SK-N-SH treated with all-trans-retinoic acid at 6 μM for 48 hours (cell line): ENCODE measurements around the gene ZCCHC14.

Experiments
- ATAC-seq: fragments of 200-7000 bp; cut with Tn5 transposase; 3 replicates; pipeline ENCODE4 v1.9.1; 2020; ENCODE audit warnings: mild to moderate bottlenecking, moderate library complexity
- ARNTL ChIP-seq: fragments of 450-650 bp; formaldehyde crosslinking; IDR thresholded peaks from 2 replicates; pipeline ENCODE4 v1.5.0; 2020; ENCODE audit warnings: low read depth, mild to moderate bottlenecking, moderate library complexity, borderline replicate concordance
- CSDC2 ChIP-seq: fragments of 250-450 bp; sonication (Bioruptor Pico); IDR thresholded peaks from 2 replicates; pipeline ENCODE4 v1.5.0; 2020; ENCODE audit warnings: mild to moderate bottlenecking, moderate library complexity
- ESRRG ChIP-seq: fragments of 250-450 bp; sonication (Bioruptor Pico); IDR thresholded peaks from 2 replicates; pipeline ENCODE4 v1.6.1; 2021; ENCODE audit warnings: mild to moderate bottlenecking
- GLIS3 ChIP-seq: fragments of 250-450 bp; sonication (Bioruptor Pico); IDR thresholded peaks from 2 replicates; pipeline ENCODE4 v1.5.0; 2020; ENCODE audit warnings: mild to moderate bottlenecking, moderate library complexity
- ISL1 ChIP-seq: fragments of 250-450 bp; sonication (Bioruptor Pico); IDR thresholded peaks from 2 replicates; pipeline ENCODE4 v2.1.2; 2022; ENCODE audit warnings: mild to moderate bottlenecking, moderate library complexity
- OSR1 ChIP-seq: fragments of 250-450 bp; sonication (Bioruptor Pico); IDR thresholded peaks from 2 replicates; pipeline ENCODE4 v1.8.0; 2022; ENCODE audit warnings: moderate library complexity, mild to moderate bottlenecking, inconsistent platforms
- PPARA ChIP-seq: fragments of 250-450 bp; sonication (Bioruptor Pico); IDR thresholded peaks from 2 replicates; pipeline ENCODE4 v1.5.0; 2020; ENCODE audit warnings: mild to moderate bottlenecking, borderline replicate concordance
- RARB ChIP-seq: fragments of 250-450 bp; sonication (Bioruptor Pico); IDR thresholded peaks from 2 replicates; pipeline ENCODE4 v1.8.0; 2021; ENCODE audit warnings: mild to moderate bottlenecking, moderate library complexity
- SNAI2 ChIP-seq: fragments of 250-450 bp; sonication (Bioruptor Pico); IDR thresholded peaks from 2 replicates; pipeline ENCODE4 v1.5.0; 2020; ENCODE audit warnings: mild to moderate bottlenecking, moderate library complexity
- TCF4 ChIP-seq: fragments of 250-450 bp; sonication (Bioruptor Pico); IDR thresholded peaks from 2 replicates; pipeline ENCODE4 v1.8.0; 2021; ENCODE audit warnings: mild to moderate bottlenecking, moderate library complexity, borderline replicate concordance
- TOX ChIP-seq: fragments of 250-450 bp; sonication (Bioruptor Pico); IDR thresholded peaks from 2 replicates; pipeline ENCODE4 v1.8.0; 2021; ENCODE audit warnings: mild to moderate bottlenecking, moderate library complexity, borderline replicate concordance
- ZC3H10 ChIP-seq: fragments of 250-450 bp; sonication (Bioruptor Pico); IDR thresholded peaks from 2 replicates; pipeline ENCODE4 v1.5.1; 2021; ENCODE audit warnings: mild to moderate bottlenecking, moderate library complexity
- ZFP3 ChIP-seq: fragments of 250-450 bp; sonication (Bioruptor Pico); IDR thresholded peaks from 2 replicates; pipeline ENCODE4 v1.5.0; 2020; ENCODE audit warnings: mild to moderate bottlenecking, moderate library complexity
- ZFP30 ChIP-seq: fragments of 450-650 bp; formaldehyde crosslinking; IDR thresholded peaks from 2 replicates; pipeline ENCODE4 v1.5.0; 2022; ENCODE audit warnings: mild to moderate bottlenecking, moderate library complexity
- ZNF70 ChIP-seq: fragments of 450-650 bp; formaldehyde crosslinking; IDR thresholded peaks from 2 replicates; pipeline ENCODE4 v1.5.0; 2020; ENCODE audit warnings: mild to moderate bottlenecking, moderate library complexity
- ZNF8 ChIP-seq: fragments of 450-650 bp; formaldehyde crosslinking; IDR thresholded peaks from 2 replicates; pipeline ENCODE4 v1.5.0; 2020; ENCODE audit warnings: mild to moderate bottlenecking, moderate library complexity
- TF ChIP-seq, protein P1 (sequence below): fragments of 250-450 bp; sonication (Bioruptor Pico); IDR thresholded peaks from 2 replicates; pipeline ENCODE4 v1.5.1; 2021; ENCODE audit warnings: mild to moderate bottlenecking, moderate library complexity
- TF ChIP-seq, protein P2 (sequence below): fragments of 250-450 bp; sonication (Bioruptor Pico); IDR thresholded peaks from 2 replicates; pipeline ENCODE4 v1.5.1; 2020; ENCODE audit warnings: low read depth, mild to moderate bottlenecking, moderate library complexity
- TF ChIP-seq, protein P3 (sequence below): fragments of 250-450 bp; sonication (Bioruptor Pico); IDR thresholded peaks from 2 replicates; pipeline ENCODE4 v1.8.0; 2021; ENCODE audit warnings: low read depth, mild to moderate bottlenecking, moderate library complexity, borderline replicate concordance
- TF ChIP-seq, protein P4 (sequence below): fragments of 250-450 bp; sonication (Bioruptor Pico); IDR thresholded peaks from 2 replicates; pipeline ENCODE4 v1.5.0; 2020; ENCODE audit warnings: mild to moderate bottlenecking, moderate library complexity

ZCCHC14 gene

DNA sequence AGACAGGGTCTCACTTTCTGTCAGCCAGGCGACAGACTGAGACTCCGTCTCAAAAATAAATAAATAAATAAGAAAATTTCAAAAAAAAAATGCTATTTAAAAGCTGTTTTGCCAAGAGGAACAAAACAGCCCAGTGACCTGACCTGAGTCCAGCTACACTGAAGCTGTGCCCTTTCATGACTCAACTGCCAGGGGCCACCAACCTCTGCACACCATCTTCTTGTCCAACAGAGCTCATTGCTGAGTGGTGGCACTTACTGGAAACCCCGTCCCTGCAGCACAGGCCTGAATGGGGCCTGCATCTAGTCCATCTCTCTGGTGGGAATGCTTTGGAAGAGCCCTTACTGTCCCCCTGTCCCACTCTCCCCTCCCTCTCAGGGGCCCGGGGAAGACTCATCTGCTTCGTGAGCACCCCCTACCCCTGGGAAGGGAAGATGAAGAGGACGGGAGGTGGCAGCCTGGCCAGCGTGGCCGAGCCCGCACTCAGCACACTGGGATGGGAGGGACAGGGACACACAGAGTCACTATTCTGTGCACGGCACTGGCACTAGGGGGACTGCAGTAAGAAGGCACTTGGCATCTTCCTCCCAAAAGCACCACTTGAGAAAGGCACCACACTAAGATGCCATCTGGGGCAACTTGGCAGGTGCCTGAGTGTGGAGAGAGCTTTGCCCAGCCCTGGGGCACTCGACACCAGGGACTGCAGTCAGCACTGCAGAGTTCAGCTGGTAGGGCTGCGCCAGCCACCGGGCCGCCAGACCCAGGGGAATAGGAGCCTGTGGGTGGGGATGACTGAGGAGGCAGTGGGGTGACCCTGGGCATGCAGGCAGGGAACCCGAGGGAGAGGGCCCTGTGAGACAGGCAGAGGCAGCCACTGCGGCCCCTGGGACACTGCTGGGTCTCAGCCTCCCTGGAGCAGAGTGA is 122.8 kb downstream of the ZCCHC14 start (continued):
- TF ChIP-seq, protein P1, sequence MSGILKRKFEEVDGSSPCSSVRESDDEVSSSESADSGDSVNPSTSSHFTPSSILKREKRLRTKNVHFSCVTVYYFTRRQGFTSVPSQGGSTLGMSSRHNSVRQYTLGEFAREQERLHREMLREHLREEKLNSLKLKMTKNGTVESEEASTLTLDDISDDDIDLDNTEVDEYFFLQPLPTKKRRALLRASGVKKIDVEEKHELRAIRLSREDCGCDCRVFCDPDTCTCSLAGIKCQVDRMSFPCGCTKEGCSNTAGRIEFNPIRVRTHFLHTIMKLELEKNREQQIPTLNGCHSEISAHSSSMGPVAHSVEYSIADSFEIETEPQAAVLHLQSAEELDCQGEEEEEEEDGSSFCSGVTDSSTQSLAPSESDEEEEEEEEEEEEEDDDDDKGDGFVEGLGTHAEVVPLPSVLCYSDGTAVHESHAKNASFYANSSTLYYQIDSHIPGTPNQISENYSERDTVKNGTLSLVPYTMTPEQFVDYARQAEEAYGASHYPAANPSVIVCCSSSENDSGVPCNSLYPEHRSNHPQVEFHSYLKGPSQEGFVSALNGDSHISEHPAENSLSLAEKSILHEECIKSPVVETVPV (CRISPR knock-in tag) = no peak
- TF ChIP-seq ZNF70 (no peak), ZFP30 (CRISPR knock-in tag) (no peak), SNAI2 (CRISPR knock-in tag) (no peak)
- TF ChIP-seq, all 23 proteins: peak for 0

DNA sequence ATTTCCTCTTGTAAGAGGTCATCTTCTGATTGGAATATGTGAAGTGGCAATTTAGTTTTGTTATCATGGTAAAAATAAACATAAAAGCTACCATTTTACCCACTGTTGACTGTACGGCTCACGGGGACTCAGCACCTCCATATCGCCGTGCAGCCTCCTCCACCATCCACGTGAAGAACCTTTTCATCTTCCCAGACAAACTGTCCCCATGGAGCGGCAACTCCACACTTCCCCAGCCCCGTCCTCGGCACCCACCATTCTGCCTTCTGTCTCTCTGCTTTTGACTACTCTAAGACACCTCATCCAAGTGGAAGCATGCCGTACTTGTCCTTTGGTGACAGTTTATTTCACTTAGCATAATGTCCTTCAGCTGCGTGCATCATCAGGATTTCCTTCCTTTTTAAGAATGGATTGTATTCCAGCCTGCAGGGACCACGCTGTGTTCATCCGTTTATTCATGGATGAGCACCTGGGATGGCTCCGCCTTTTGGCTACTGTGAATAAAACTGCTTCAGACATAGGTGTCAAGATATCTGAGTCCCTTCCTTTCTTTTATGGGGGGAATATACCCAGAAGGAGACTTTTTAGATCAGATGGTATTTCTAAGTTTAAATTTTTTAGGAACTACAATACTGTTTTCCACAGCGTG is 123.6 kb downstream of the ZCCHC14 start:
- no peak for ATAC-seq
- no peak for TF ChIP-seq GLIS3 (CRISPR knock-in tag)
- TF ChIP-seq ARNTL (CRISPR knock-in tag) = no peak
- TF ChIP-seq, protein P2, sequence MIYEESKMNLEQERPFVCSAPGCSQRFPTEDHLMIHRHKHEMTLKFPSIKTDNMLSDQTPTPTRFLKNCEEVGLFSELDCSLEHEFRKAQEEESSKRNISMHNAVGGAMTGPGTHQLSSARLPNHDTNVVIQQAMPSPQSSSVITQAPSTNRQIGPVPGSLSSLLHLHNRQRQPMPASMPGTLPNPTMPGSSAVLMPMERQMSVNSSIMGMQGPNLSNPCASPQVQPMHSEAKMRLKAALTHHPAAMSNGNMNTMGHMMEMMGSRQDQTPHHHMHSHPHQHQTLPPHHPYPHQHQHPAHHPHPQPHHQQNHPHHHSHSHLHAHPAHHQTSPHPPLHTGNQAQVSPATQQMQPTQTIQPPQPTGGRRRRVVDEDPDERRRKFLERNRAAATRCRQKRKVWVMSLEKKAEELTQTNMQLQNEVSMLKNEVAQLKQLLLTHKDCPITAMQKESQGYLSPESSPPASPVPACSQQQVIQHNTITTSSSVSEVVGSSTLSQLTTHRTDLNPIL (CRISPR knock-in tag) = no peak
- TF ChIP-seq RARB (CRISPR knock-in tag) = no peak
- TF ChIP-seq CSDC2 (CRISPR knock-in tag) = no peak
- TF ChIP-seq ISL1 (CRISPR knock-in tag) = no peak
- TF ChIP-seq, protein P3, sequence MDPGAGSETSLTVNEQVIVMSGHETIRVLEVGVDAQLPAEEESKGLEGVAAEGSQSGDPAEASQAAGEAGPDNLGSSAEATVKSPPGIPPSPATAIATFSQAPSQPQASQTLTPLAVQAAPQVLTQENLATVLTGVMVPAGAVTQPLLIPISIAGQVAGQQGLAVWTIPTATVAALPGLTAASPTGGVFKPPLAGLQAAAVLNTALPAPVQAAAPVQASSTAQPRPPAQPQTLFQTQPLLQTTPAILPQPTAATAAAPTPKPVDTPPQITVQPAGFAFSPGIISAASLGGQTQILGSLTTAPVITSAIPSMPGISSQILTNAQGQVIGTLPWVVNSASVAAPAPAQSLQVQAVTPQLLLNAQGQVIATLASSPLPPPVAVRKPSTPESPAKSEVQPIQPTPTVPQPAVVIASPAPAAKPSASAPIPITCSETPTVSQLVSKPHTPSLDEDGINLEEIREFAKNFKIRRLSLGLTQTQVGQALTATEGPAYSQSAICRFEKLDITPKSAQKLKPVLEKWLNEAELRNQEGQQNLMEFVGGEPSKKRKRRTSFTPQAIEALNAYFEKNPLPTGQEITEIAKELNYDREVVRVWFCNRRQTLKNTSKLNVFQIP (CRISPR knock-in tag) = no peak
- TF ChIP-seq TCF4 = no peak
- TF ChIP-seq, protein P4, sequence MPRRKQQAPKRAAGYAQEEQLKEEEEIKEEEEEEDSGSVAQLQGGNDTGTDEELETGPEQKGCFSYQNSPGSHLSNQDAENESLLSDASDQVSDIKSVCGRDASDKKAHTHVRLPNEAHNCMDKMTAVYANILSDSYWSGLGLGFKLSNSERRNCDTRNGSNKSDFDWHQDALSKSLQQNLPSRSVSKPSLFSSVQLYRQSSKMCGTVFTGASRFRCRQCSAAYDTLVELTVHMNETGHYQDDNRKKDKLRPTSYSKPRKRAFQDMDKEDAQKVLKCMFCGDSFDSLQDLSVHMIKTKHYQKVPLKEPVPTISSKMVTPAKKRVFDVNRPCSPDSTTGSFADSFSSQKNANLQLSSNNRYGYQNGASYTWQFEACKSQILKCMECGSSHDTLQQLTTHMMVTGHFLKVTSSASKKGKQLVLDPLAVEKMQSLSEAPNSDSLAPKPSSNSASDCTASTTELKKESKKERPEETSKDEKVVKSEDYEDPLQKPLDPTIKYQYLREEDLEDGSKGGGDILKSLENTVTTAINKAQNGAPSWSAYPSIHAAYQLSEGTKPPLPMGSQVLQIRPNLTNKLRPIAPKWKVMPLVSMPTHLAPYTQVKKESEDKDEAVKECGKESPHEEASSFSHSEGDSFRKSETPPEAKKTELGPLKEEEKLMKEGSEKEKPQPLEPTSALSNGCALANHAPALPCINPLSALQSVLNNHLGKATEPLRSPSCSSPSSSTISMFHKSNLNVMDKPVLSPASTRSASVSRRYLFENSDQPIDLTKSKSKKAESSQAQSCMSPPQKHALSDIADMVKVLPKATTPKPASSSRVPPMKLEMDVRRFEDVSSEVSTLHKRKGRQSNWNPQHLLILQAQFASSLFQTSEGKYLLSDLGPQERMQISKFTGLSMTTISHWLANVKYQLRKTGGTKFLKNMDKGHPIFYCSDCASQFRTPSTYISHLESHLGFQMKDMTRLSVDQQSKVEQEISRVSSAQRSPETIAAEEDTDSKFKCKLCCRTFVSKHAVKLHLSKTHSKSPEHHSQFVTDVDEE (CRISPR knock-in tag) = no peak
- TF ChIP-seq PPARA (CRISPR knock-in tag) = no peak

DNA sequence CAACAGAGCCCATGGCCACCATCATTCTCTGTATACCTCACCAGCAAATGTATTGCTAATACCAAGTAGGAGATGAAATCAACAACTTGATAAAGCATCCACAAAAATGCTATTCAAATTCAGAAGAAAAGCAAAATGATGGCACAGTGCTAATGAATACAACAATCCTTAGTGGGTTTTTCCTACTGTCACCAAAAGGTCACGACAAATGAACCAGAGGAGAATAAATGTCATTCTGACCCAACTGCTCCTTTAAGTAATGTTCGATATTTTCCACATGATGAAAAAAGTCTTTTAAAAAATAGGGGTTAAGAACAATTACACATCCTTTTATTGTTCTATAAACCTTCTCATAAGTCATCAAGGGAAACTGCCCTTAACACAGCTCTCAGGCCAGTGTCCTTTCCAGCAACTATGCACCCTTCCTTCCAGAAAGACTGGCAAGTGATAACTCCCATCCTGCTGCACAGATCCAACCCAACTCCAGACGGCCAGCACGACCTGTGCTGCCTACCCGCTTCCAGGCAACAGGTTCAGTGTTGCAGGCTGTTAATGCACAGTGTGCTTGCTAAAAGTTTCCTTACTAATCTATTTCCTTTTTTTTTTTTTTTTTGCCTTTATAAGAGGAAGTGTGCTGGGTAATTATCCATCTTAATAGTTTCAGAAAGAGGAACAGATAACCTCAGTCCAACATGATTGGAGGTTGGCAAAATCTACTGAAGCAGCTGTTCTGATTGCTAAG is 124.6 kb downstream of the ZCCHC14 start:
- TF ChIP-seq ZNF8 (CRISPR knock-in tag) (no peak), CSDC2 (CRISPR knock-in tag) (no peak), TCF4 (no peak), ISL1 (CRISPR knock-in tag) (no peak), ZFP3 (CRISPR knock-in tag) (no peak), ZC3H10 (CRISPR knock-in tag) (no peak), RARB (CRISPR knock-in tag) (no peak)
- no peak for ATAC-seq

DNA sequence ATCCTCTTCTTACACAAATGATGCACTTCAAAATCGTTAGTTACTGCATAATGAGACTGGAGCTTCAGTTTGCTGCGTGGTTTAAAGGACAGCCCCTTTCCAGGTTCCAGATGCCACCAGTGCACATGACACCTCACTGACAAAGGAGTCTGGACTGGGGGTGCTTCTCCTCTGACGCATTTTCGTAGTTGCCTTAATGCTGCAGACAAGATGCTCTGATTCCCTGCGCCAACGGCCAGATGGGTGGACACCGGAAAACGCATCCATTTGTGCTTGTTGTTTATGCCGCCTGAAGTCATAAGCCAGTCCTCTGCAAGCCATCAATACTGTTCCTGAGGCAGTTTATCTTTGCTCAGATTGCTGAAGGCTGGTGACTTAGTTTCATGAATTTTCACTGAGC is 125.3 kb downstream of the ZCCHC14 start:
- no peak for ATAC-seq
- TF ChIP-seq, protein P3 (CRISPR knock-in tag) = no peak
- TF ChIP-seq ZFP3 (CRISPR knock-in tag) (no peak), TOX (CRISPR knock-in tag) (no peak), ZNF70 (no peak), ZNF8 (CRISPR knock-in tag) (no peak), CSDC2 (CRISPR knock-in tag) (no peak), OSR1 (CRISPR knock-in tag) (no peak), ZC3H10 (CRISPR knock-in tag) (no peak), ESRRG (no peak), TCF4 (no peak), RARB (CRISPR knock-in tag) (no peak), ARNTL (CRISPR knock-in tag) (no peak)
- TF ChIP-seq, protein P2 (CRISPR knock-in tag) = no peak
